SK-N-DZ (cell line): ENCODE data around the gene NSMCE1.
A peak's percentile ranks its signal among the peaks of the same experiment; 100 is the strongest.

Experiments used
- DNase-seq: peaks from one replicate; pipeline ENCODE4 v3.0.0-alpha.2; 2015; ENCODE audit warnings: low spot score

Gene NSMCE1

DNA sequence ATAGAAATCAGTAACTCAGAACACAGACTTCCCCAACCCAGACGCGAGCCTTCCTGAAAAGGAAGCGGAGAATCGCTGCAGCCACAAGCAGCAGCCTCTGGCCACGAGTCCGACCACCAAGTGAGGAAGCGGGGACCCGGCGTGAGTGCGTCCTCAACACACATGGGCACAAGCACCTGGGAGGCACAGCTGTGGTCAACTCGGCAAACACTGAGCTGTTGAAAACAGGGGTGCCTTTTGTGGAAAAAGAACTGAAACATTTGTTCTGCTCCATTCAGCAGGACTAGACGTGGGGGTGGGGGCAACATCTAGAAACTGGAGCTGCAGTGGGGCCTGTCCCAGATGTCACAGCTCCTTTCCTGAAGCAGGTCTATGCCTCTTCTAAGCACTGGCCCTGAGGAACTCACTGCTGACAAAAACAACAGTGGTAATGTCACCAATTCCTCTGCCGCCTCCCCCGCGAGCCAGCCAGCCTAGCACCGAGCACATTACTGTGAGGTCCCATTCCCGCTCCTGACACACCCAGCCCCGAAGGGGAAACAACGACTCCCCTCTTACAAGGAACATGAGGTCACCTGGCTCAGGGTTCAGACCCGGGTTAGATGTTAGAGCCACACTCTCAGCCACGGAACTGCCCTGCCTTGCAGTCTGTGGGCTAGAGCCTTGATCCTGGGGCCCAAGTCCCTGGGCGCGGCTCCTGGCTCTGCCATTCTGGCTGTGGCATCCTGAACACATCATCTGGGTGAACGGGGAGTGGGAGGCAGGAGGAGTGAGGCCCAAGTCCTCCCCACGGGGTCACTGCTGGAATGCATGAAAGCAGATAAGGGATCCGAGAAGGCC lies 36.3 kb downstream of the NSMCE1 start:
- DNase-seq = no peak

DNA sequence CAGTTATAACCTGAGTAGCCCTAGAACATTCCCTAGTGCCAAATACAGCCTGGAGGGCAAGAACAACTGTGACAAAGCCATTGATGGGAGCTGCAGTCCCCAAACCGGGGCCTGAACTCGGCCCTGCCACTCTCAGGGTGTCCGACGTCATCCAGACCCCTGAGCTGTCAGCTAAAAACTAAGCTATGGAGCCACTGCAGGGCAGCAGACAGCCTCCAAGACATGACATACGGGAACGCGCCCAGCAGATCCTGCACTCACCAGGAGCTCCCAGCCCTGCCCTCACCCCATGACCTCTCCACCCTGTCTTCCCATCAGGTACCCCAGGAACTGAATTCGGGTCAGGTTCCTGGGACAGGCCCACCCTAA lies 36.9 kb downstream of the NSMCE1 start:
- no peak for DNase-seq

DNA sequence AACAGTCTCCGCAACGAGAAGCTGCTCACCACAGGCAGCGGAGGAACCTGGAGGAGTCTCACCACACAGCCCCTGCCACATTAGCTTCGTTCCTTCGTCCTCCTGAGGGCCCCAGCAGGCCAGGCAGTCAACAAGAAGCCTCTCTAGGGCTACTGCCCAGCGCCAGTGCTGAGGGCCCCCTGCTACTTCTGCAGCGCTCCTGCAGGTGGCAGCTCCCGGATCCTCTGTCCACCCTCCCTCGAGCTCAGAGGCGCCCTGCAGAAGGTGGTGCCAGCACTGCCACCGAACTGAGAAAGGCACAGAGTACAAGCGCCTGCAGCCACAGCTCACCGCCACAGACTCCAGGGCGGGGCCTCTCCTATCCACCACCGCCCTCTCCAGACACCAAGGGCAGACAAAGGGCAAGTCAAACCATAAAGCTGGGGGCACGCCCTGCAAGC lies 38.0 kb downstream of the NSMCE1 start:
- no peak for DNase-seq

DNA sequence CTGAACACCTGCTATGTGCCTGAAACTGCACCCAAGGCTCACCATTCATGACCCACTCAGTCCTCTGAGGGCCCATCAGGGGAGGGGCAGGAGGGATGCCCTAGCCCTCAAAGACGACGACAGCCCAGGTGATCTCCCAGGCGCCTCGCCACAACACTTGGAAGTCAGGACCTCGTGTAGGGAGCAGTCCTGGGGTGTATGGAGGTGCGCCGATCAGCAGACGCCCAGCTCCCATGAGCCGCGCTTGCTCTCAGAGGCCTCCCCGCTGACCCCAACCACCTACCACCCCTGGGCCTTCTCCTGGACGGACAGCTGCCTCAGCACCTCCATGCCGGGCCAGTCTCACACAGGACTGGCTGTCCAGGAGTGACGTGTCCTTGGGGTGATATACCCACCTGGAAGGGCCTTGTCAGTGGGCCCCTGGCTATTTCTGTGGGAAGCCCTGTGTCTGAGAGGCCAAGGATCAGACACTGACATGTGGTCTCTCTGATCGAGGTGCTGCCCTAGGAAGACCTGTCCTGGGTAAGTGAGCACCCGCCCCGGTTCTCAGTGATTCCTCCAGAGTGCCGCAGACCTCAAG lies 38.6 kb downstream of the NSMCE1 start:
- no peak for DNase-seq

DNA sequence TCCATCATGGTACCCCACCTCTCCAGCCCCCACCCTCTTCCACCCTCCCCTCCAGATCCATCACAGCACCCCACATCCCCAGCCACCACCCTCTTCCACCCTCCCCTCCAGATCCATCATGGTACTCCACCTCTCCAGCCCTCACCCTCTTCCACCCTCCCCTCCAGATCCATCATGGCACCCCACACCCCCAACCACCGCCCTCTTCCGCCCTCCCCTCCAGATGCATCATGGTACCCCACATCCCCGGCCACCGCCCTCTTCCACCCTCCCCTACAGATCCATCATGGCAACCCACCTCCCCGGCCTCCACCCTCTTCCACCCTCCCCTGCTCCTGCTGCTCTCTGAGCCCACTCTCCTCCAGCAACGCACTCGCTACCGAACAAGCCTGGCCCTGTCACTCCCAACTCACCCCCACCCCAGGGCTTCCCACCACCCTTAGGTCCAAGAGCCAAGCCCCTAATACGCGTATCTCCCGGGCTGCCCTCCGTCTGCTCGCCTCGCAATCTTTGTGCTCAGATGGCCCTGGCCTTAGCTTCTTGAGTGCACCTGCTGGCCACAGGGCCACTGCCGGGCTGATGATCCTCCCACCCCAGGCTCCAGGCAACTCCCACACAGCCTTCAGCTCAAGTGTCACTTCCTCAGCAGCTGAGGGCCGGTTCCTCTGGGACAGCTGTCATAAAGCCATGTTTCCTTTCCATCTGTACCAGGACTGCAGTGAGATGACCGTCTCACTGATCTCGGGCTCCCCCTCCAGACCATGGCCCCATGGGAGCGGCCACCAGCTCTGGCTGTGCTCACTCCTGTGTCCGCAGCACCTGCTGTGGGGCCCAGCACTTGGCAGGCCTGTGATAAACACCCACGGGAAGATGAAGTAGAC lies 39.7 kb downstream of the NSMCE1 start:
- peak; percentile 79 for DNase-seq

DNA sequence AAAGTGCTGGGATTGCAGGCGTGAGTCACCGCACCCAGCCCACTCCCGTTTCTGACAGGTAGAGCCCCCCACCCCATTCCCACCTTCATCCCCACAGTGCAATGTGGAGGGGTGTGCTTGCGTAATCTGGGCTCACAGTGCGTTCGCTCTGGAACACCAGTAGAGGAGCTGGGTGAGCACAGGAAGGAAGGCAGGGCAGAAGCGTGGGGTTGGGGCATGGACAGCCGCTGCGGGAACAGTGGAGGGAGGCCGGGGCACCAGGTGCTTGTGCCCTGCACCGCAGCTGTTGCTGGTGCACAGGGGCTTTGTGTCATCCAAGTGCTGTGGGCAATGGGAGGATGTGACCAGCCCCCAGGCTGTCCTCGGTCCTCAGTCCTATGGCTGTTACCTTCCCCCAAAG lies 40.5 kb downstream of the NSMCE1 start:
- DNase-seq = no peak

DNA sequence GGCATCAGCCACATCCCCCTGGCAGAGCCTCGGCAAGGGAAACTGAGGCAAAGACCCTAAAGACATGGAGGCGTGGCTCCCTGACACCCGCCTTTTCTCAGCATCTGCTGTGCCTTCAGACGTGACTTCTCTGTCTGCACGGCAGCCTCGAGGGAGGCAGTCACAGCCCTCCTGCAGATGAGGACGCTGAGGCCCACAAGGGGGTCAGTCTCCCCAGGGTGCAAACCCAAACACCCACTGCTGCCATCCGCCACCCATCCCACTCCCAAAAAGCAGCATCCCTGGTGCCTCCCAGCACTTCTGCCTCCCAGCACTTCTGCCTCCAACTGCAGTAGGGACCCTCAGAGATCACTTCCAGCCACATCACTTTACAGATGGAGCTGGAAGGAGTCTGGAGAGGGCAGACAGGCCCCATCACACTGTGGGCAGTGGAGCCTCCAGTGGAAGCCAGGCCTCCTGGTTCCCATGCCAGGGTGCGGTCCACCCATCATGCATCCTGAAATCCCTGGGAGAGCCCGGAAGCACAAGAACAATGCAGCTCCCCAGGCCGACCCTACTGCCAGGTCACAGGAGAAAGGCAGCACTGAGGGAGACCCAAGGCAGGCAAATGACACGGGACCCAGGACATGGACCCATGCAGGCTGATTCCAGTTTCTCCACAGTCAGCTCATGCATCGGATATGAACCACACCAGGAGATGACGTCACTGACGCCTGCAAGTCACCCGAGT lies 41.4 kb downstream of the NSMCE1 start:
- DNase-seq = no peak

DNA sequence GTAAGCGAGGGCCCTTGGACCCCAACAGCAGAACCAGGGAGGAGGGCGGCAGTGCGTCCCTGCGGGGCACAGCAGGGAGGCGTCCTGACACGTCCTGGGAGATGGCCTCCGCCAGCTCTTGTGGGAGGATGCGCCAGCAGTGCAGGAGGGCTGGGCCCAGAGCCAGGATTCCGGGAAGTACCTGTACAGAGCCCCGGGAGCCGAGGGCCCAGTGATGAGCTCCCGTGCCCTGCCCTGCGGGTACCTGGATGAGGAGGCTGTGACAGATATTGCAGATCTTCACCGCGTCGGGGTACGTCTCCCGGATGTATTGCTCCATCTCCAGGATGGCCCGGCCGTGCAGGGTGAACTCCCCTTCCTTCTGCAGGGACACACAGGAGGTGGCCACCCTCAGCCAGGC lies 42.1 kb downstream of the NSMCE1 start:
- DNase-seq = no peak

DNA sequence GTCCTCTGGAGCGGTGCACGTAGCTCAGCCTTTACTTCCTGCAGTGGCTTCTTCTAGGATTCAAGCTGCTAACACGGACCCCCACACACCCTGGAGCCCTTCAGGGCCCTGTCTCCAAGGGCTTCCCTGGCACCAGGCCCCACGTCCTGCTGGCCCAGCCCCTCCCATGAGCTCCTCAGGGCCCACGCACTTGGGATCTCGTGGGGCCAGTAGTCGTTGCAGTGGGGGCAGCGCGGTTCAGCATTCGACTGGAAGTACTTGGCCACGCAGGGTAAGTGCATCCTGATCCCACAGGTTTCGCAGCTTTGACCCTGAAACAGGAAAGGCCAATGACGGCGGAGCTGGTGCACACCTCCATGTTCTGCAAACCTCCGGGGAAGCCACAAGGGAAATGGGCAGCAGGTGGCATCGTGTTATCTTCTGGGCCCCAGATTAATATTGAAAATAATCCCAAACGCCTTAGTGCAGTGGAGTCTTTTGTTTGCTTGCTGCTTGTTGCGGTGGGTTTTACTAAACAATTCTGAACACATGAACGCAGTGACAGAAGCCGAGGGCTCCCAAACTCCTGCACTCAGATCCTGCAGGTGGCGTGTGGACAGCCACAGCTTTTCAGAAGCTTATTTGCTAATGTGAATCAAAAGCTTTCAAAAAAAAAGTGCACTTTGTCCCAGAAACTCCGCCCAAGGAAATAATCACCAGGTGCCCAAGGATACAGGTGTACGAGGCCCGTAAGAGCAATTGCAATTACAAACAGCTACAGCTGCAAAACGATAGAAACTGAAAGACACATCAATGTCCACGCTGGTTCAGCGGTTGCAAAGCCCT lies 42.8 kb downstream of the NSMCE1 start:
- DNase-seq = no peak

DNA sequence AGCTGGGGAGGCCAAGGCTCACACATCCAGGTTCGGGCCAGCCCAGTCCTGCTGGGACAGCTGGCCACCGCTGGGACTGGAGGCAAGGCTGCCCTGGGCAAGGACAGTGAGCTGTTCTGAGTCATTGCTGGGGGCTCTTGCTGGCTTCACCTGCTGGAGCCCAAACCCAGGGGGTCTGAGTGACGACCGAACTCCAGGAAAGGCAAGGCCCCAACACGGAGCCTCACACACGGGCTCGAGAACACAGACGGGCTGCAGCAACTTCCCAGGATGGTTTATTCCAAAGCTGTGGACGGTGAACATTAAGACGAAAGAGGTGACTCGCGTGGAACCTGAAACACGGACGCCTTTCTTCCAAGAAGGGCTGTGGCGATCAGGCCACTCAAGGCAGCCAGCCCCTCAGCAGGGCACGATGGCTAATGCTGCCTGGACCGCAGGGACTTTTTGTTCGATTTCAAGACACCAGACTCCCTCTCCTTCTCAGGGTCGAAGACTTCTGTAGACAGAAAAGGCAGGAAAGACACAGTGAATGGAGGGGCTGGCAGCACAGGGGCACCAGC lies 43.8 kb downstream of the NSMCE1 start:
- no peak for DNase-seq

DNA sequence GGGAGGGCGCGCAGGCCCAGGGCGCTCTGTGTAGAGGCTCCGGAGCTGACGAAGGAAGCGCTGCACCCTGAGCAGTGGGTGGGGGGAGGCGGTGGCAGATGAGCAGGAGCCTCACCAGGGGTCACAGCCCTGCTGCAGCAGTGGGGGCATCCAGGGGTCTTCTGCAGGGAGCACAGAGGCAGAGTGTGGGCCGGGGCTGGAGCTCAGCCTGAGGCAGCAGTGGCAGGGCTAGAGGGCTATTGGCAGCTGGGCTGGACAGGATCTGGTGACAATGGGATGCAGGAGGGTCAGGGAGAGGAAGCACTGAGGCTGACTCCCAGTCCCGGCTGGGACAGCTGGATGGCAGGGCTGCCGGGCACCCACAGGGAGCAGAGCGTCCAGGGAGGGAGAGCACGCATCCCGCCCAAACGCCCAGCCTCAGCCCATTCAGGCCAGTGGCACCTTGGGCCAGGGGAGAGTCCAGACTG lies 44.3 kb downstream of the NSMCE1 start:
- DNase-seq = no peak

DNA sequence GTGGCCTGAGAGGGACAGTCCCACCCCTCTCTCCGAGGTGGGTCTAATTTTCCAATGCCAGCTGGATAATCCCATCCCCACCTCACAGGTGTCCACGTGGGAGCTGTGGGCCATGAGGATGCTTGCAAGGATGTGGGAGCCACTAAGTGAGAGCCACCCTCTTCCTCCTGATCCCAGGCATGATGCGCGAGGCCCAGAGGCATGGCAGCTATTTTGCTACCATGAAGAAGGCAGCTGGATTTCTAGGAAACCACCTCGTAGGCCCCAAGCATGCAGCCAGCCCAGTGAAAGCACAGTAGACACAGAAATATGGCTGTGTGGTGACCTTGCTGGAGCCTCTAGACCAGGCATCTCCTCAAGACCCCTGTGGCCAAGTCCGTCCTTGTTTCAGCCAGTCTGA lies 44.9 kb downstream of the NSMCE1 start:
- no peak for DNase-seq

DNA sequence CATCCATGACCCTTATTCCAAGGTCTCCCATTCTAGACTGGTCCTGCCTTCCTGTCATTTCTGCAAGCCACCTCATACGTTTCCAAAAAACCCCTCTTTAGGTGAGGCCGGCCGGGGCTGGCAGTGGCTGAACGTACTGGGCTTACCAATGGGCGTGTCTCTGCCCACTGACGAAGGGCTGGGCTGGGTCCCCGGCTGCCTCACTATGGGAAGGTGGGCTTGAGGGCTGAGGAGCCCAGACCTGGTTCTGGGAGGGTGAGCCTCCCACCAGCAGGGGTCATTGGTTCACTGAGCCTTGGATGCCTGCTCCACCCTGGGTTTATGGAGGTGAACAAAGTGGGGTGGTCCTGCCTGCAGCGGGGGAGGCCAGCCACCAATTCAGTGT lies 45.4 kb downstream of the NSMCE1 start:
- no peak for DNase-seq

DNA sequence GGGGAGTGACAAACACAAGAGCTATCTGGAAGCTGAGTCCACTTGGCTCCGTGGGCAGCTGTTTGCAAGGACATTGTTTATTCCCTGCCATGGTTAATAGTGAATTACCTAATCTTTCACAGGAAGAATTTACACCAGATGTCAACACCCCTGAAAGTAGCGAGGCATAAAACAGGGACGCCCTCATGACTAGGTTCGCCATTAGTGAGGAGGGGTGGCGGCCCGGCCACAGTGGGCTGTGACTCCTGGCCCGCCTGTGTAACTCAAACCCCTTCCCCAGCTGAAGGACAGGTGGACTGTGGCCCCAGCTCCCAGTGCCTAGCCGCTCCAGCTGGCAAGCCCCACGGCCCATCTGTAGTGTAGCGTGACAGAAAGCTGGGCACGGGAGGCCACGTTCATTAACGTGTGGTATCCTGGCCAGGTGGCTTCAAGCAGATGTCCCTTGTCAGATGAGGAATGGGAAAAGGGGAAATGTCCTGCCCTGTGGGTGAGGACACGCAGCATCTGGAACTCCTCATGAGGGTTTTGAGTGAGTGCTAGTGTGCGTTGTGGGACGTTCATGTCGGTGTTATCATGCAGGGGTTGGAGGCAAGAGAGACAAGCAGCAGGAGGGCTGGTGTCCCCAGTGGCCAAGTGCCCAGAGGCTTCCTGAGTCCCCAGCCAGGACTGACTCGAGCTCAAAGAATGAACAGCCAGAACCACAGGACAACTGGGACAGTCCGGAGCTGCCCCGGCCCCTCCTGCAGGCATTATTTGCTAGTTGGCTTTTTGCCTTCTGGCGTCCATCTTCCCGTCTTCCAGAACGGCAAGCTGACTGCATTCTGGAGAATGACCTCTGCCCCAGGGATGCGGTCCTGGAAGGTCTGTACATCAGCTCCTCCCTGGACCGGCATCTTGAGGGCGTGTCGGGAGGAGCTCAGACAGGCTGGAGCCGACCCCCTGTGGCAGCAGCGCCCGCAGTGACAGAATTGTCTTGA lies 46.0 kb downstream of the NSMCE1 start:
- DNase-seq = peak; percentile 34

DNA sequence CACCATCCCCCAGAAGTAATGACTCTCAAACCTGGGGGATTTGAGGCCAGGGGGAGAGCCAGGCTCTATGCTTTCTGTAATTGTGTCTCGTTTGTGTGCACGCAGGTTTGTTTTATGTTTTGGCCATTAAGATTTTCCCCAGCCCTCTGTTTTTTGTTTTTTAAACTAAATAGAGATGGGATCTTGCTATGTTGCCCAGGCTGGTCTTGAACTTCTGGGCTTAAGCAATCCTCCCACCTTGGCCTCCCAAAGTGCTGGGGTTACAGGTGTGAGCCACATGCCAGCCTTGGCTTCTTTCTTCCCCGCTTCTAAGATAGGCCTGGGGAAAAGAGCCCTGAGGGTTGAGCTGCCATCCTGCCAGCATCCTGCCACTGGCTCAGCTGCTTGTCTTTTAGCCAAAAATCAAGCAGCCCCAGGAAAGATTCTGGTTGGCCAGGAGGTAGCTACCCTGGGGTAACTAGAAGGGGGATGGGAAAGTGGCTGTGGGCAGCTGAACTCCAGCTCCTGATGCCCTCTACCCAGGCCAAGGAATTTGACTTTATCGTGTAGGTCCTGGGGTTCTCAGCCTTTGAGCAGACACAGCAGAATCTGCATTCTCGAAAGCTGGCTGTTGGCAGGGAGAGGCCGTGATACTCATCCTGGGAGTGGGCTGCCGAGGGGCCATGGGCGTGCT lies 46.9 kb downstream of the NSMCE1 start:
- no peak for DNase-seq

DNA sequence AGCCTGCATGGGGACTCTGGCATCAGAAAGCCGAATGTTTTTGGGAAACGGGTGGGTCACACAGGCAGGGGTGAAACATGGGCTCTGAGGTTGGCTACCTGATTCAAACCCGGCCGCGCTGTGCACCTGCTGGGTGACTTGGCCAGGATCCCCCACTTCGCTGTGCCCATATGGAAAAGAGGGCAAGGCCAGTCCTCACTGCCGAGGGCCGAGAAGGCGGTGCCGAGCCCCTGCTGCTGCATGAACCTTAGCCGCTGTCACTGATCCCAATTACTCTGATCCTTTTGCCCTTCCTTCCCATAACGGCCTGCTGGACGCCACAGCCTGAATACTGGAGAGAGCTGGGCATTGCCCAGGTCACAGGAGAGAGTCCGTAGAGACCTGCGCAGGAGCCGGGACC lies 47.6 kb downstream of the NSMCE1 start:
- DNase-seq = no peak

DNA sequence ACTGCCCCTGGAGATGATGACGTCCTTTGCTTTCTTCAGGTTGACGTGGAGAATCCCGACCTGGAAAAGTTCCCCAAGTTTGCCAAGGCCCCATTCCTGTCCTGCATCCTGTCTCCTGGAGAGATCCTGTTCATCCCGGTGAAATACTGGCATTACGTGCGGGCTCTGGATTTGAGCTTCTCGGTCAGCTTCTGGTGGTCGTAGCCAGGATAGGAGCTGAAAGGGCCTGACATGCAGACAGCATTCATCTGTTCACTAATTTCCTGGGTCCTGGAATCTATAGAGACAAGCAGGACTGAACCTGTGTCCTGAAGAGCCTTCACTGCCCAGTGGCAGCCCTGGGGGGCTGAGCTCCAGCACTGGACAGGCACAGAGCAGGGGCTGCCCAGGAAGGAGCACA lies 48.0 kb downstream of the NSMCE1 start:
- no peak for DNase-seq

DNA sequence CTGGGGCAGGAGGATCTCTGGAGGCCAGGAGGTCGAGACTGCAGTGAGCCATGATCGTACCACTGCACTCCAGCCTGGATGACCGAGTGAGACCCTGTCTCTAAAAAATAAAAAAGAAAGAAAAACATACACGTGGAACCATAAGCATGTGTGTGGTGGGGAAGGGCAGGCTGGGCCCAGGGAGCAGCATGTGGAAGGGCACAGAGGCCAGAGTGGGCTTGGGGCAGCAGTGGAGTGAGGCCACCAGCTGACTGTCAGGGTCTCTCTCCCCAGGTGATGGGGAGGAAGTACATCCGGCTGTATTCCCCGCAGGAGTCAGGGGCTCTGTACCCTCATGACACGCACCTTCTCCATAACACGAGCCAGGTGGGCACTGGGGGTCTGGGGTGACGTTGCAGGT lies 48.5 kb downstream of the NSMCE1 start:
- no peak for DNase-seq

DNA sequence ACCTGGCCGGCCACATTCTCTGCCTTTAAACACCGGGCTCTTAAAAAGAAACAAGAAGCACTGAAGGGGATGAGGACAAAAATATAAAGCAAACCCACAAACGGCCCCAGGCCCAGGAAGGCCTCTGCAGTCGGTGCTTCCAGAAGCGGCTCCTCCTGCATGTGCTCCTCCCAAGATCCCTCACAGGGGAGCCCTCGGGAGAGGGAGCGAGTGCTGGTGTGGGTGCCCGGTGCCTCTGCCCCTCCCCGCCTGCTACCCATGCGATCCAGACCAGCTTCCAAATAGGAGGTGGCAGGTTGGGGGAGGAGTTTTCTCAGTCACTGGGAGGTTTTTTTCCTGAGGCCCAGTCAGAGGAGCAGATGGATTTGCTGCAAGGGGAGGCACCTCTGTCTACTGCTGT lies 49.4 kb downstream of the NSMCE1 start:
- DNase-seq = no peak
